Colonic mucosa (tissue), 4 donors: ENCODE data around the gene SORT1. TPM values are rescaled to one million over a fixed set of nuclear protein-coding genes. Genes with fewer than 3 reads are reported as not detected.

Source experiments
- DNase-seq: peaks from one replicate; pipeline ENCODE4 v3.0.0-alpha.2; 2020
- H3K27ac ChIP-seq: fragments of 200-600 bp; one replicate; pipeline ENCODE4 v1.8.0; 2021
- H3K27me3 ChIP-seq: fragments of 200-600 bp; one replicate; pipeline ENCODE4 v1.8.0; 2021
- H3K36me3 ChIP-seq: fragments of 200-600 bp; one replicate; pipeline ENCODE4 v1.8.0; 2021
- H3K4me1 ChIP-seq: fragments of 200-600 bp; one replicate; pipeline ENCODE4 v1.8.0; 2021; ENCODE audit warnings: mild to moderate bottlenecking
- H3K4me3 ChIP-seq: fragments of 200-600 bp; one replicate; pipeline ENCODE4 v1.8.0; 2021
- H3K9ac ChIP-seq, 2 donors: one replicate each; pipeline ENCODE4 v1.7.0; 2013; ENCODE audit warnings: control low read depth in 2 of 2, low read depth in 2 of 2, low read length in 2 of 2
- H3K9me3 ChIP-seq: fragments of 200-600 bp; one replicate; pipeline ENCODE4 v1.8.0; 2021
- CTCF ChIP-seq: fragments of 200-600 bp; IDR thresholded peaks from one replicate; pipeline ENCODE4 v1.8.0; 2022; ENCODE audit warnings: antibody characterized with exemption, mild to moderate bottlenecking
- intact Hi-C: fragments of 100-400 bp; cut with DNase I; formaldehyde crosslinking; loops from one replicate; pipeline ENCODE4 v1.14.1; 2022
- total RNA-seq, 2 donors: library from RNA; stranded (reverse); fragmentation: NEBNext Ultra II Directional in 1 of 2; extraction: Animal tissue kit (Norgen Biotek cat#: 25700) in 1 of 2; gene quantifications; one replicate each; pipeline ENCODE4 v1.2.1, GENCODE V29; 2021
- donor health status: healthy.
- donor health status: DM: no; HTN: no; CAD: no.
- donor health status: DM: no; HTN: no; CAD: no.

SORT1 gene
- total RNA-seq, 2 donors from 2014 or later: 76.2 to 134 TPM

DNA sequence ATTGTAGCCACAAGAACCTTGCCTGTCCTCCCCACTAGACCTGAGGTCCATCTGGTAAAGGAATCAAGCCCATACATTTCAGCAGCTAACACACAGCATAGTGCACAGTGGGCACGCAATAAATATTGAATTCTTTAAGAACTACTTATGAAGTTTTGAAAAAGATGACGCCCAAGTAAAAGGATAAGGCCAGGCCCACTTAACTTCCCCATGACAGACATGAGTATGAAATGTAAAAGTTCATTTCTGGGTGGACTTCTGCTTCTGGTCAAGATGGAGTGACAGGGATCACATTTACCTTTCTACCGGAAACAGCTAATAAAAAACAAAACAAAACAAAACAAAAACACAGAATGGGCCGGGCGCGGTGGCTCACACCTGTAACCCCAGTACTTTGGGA lies 25.4 kb downstream of the SORT1 start:
- no peaks in the 10 kb centered on the region for H3K36me3 ChIP-seq
- H3K4me3 ChIP-seq: no peak overlapping the region
- no peaks in the 10 kb centered on the region for H3K9me3 ChIP-seq
- peaks cover 5% of the 10 kb centered on the region for H3K4me1 ChIP-seq
- H3K9ac ChIP-seq: no peak overlapping the region
- H3K27ac ChIP-seq: no peak overlapping the region
- no peak for TF ChIP-seq CTCF
- intact Hi-C loops: no loop called here
- DNase-seq: no peak
- no peaks in the 10 kb centered on the region for H3K27me3 ChIP-seq

- H3K4me3 ChIP-seq: no peak overlapping the region
- peak overlapping the region; percentile 34 for H3K27ac ChIP-seq
- H3K9me3 ChIP-seq: no peaks in the 10 kb centered on the region
- intact Hi-C loops: no loop called here
- no peak for TF ChIP-seq CTCF
- H3K36me3 ChIP-seq: peaks cover 6% of the 10 kb centered on the region
- peaks cover 5% of the 10 kb centered on the region for H3K4me1 ChIP-seq
- H3K9ac ChIP-seq: no peak overlapping the region
- DNase-seq: no peak
- no peaks in the 10 kb centered on the region for H3K27me3 ChIP-seq
Measured at GRCh38 chr1:109371341-109371739, 26.4 kb downstream of the SORT1 start.

GRCh38 chr1:109370712-109371340 lies 26.9 kb downstream of the SORT1 start:
- intact Hi-C loops: no loop called here
- DNase-seq: no peak
- TF ChIP-seq CTCF: no peak
- Histone ChIP-seq H3K4me1 (peaks cover 5% of the 10 kb centered on the region), H3K4me3 (no peak overlapping the region), H3K9me3 (no peaks in the 10 kb centered on the region), H3K9ac (no peak overlapping the region), H3K27ac (peak overlapping the region; percentile 34), H3K27me3 (no peaks in the 10 kb centered on the region), H3K36me3 (peaks cover 6% of the 10 kb centered on the region)

DNA sequence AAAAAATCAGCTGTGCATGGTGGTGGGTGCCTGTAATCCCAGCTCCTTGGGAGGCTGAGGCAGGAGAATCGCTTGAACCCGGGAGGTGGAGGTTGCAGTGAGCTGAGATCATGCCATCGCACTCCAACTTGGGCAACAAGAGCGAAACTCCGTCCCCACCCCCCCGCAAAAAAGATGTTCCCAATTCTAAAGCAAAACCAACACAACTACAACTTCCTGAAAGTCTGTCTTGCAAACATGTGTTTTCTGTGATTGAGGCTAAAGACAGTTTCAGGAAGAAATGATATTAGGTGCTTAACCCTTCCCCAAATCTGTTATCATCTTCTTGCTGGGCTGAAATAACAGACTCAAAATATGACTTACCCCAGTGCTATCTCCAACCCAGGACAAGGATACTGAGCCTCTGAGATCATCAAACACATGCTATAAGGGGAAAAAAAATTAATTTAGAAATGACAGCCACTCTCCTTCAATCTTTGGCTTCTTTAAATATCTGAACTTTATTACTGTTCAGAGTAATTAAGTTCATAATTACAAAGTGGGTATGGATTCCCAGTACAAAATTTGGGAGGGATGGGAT lies 28.5 kb downstream of the SORT1 start:
- no peaks in the 10 kb centered on the region for H3K27me3 ChIP-seq
- H3K36me3 ChIP-seq: peaks cover 6% of the 10 kb centered on the region
- no peak for DNase-seq
- intact Hi-C loops: no loop called here
- no peak overlapping the region for H3K4me3 ChIP-seq
- no peak overlapping the region for H3K27ac ChIP-seq
- no peak overlapping the region for H3K9ac ChIP-seq
- H3K9me3 ChIP-seq: no peaks in the 10 kb centered on the region
- H3K4me1 ChIP-seq: peaks cover 5% of the 10 kb centered on the region
- no peak for TF ChIP-seq CTCF

GRCh38 chr1:109368464-109368863 lies 29.3 kb downstream of the SORT1 start:
- no peaks in the 10 kb centered on the region for H3K9me3 ChIP-seq
- TF ChIP-seq CTCF: no peak
- DNase-seq: no peak
- H3K9ac ChIP-seq: no peak overlapping the region
- H3K4me1 ChIP-seq: peaks cover 3% of the 10 kb centered on the region
- intact Hi-C loops: no loop called here
- no peak overlapping the region for H3K27ac ChIP-seq
- peaks cover 6% of the 10 kb centered on the region for H3K36me3 ChIP-seq
- no peak overlapping the region for H3K4me3 ChIP-seq
- no peaks in the 10 kb centered on the region for H3K27me3 ChIP-seq
